Psoas muscle (tissue), 8 donors: ENCODE data around the gene PRICKLE1. TPM values are rescaled to one million over a fixed set of nuclear protein-coding genes. Genes with fewer than 3 reads are reported as not detected.

Experiments
- ATAC-seq, 4 donors: fragments of 200-7000 bp; cut with Tn5 transposase; one replicate each; pipeline ENCODE4 v1.9.1; 2020; ENCODE audit warnings: moderate library complexity in 3 of 4, mild to moderate bottlenecking in 2 of 4
- DNase-seq, 2 donors: peaks; one replicate each; pipeline ENCODE4 v3.0.0-alpha.2; 2020
- H3K27ac ChIP-seq: fragments of 200-600 bp; one replicate; pipeline ENCODE4 v1.8.0; 2022
- H3K27me3 ChIP-seq, 3 donors: fragments of 200-600 bp in 1 of 3; one replicate each; pipeline versions ENCODE4 v1.6.1 to v1.8.0; 2013 to 2022; ENCODE audit warnings: low read length in 2 of 3, mild to moderate bottlenecking in 2 of 3, moderate library complexity in 1 of 3; ENCODE audit not compliant: insufficient read depth in 3 of 3
- H3K36me3 ChIP-seq, 2 donors: fragments of 200-600 bp in 1 of 2; one replicate each; pipeline versions ENCODE4 v1.6.1 to v1.8.0; 2013 to 2022; ENCODE audit warnings: low read depth in 1 of 2, mild to moderate bottlenecking in 1 of 2, moderate library complexity in 1 of 2; ENCODE audit not compliant: insufficient read depth in 1 of 2
- H3K4me1 ChIP-seq: fragments of 200-600 bp; one replicate; pipeline ENCODE4 v1.8.0; 2022
- H3K4me3 ChIP-seq: fragments of 200-600 bp; one replicate; pipeline ENCODE4 v1.8.0; 2022; ENCODE audit warnings: mild to moderate bottlenecking
- H3K9me3 ChIP-seq: fragments of 200-600 bp; one replicate; pipeline ENCODE4 v1.8.0; 2022
- WGBS, 3 donors: extraction: QIAGEN DNeasy Blood & Tissue Kit; methylation state at CpG; one replicate each; pipeline versions ENCODE4 v1.1.6 to v1.1.7; 2013; 5-methylcytosine and 5-hydroxymethylcytosine counted together
- intact Hi-C, 2 donors: fragments of 100-400 bp; cut with DNase I; formaldehyde crosslinking; loops; one replicate each; pipeline versions ENCODE4 v1.11.0 to v1.14.2; 2022
- polyA plus RNA-seq, 3 donors: library from polyadenylated mRNA; stranded (reverse); fragments of 200-250 nt; gene quantifications; one replicate each; pipeline ENCODE4 v1.2.3, GENCODE V29; 2013
- total RNA-seq, 4 donors: library from RNA; stranded (reverse); fragmentation: NEBNext Ultra II Directional in 2 of 4; extraction: Animal tissue kit (Norgen Biotek cat#: 25700) in 2 of 4; gene quantifications; one replicate each; pipeline versions ENCODE4 v1.2.1 to v1.2.4, GENCODE V29; 2021 to 2023
- TF ChIP-seq, protein P1 (sequence below): fragments of 200-600 bp; IDR thresholded peaks from one replicate; pipeline ENCODE4 v1.8.0; 2022; ENCODE audit warnings: antibody characterized with exemption
- donor health status: healthy with polysubstance abuse.
- donor health status: DM: no; HTN: no; CAD: no; lungs with moderate emphysema.
- donor health status: Bipolar disorder and iron deficiency.
- donor health status: healthy.
- donor health status: DM: yes; HTN: yes; CAD: no.
- donor health status: DM: no; HTN: no; CAD: no.
- donor health status: DM: no; HTN: no; CAD: no.
- donor health status: DM: yes; HTN: yes; CAD: no.

Gene PRICKLE1
- total and polyA plus RNA-seq, 7 donors = 0.37 to 7.6 (median 1.7) TPM

DNA sequence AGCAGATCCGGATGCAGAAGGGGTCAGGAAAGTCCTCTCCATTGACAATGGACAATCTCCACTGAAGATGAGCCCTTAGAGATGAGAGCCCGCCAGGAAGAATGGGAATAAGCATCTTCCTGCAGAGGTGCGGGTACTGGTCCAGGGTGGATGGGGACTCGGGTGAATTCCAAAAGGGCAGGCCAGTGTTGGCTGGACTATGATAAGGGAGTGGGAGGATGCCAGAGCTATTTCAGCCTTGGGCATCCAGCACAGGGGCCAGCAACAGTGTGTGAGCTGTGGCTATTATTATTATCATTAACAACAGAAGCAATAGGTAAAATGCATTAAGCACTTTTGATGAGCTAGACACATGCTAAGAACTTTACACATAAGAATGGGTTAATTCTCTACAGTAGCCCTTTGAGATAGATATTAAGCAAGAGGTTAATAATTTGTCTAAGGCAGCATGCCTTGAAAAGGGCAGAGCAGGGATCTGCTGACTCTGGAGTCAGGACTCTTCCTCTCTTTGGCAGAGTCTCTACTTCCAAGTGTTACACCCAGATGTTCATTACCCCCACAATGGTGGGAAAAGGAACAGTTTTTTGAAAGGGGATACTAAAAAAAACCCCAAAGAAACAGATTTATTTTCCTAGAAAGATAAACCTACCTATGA is 55.2 kb downstream of the PRICKLE1 start:
- no peak overlapping the region for H3K4me3 ChIP-seq
- 86 to 89% (median 89%) methylated on average over 4 of the region's 4 CpGs for WGBS, 3 donors
- no peaks in the 10 kb centered on the region for H3K36me3 ChIP-seq
- no peak overlapping the region for H3K27ac ChIP-seq
- TF ChIP-seq, protein P1, sequence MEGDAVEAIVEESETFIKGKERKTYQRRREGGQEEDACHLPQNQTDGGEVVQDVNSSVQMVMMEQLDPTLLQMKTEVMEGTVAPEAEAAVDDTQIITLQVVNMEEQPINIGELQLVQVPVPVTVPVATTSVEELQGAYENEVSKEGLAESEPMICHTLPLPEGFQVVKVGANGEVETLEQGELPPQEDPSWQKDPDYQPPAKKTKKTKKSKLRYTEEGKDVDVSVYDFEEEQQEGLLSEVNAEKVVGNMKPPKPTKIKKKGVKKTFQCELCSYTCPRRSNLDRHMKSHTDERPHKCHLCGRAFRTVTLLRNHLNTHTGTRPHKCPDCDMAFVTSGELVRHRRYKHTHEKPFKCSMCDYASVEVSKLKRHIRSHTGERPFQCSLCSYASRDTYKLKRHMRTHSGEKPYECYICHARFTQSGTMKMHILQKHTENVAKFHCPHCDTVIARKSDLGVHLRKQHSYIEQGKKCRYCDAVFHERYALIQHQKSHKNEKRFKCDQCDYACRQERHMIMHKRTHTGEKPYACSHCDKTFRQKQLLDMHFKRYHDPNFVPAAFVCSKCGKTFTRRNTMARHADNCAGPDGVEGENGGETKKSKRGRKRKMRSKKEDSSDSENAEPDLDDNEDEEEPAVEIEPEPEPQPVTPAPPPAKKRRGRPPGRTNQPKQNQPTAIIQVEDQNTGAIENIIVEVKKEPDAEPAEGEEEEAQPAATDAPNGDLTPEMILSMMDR = no peak
- H3K9me3 ChIP-seq = no peaks in the 10 kb centered on the region
- intact Hi-C loops = no loop called here
- no peaks in the 10 kb centered on the region for H3K4me1 ChIP-seq
- ATAC-seq (no peak), DNase-seq (no peak)
- H3K27me3 ChIP-seq = no peaks in the 10 kb centered on the region

DNA sequence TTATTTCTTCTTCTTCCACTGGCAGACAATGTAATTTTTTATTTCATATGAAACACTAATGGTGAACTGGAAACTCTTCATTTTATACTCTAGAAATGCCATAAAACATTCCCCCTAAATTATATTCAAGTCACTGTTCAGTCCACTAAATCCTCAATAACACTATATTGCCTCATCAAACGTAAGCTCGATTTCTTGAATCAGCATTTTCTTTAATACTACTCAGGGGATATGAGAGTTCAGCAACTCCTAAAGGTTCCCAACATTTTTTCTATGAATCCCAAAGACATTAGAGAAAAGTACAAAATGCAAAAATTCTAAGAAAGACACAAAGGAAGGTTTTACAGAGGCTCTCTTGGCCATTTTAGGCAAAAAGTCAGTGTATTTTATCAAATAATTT is 59.3 kb downstream of the PRICKLE1 start:
- TF ChIP-seq, protein P1 = no peak
- no peak overlapping the region for H3K27ac ChIP-seq
- no peaks in the 10 kb centered on the region for H3K9me3 ChIP-seq
- H3K4me1 ChIP-seq = no peaks in the 10 kb centered on the region
- 83 to 88% (median 85%) methylated on average over 2 of the region's 2 CpGs for WGBS, 3 donors
- DNase-seq = no peak
- ATAC-seq = no peak
- no peaks in the 10 kb centered on the region for H3K36me3 ChIP-seq
- intact Hi-C loops = no loop called here
- no peaks in the 10 kb centered on the region for H3K27me3 ChIP-seq
- H3K4me3 ChIP-seq = no peak overlapping the region

DNA sequence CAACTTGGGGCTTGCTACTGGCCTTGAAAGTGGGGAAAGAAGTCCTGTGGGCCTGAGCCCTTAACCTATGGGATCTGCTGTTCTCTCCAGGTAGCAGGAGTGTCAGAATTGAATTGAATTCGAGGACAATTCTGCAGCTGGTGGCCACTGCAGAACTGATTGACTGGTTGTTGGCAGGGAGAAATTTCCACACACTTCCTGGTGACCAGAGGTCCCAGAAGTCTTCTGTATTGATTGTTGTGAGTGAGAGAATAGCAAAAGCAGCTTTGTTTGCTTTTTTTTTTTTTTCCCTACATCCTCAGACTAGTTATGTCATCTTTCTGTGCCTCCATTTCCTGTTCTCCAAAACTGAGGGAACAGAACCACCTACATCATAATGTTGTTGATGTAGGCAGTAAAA is 64.1 kb downstream of the PRICKLE1 start:
- no peaks in the 10 kb centered on the region for H3K4me1 ChIP-seq
- no peaks in the 10 kb centered on the region for H3K27me3 ChIP-seq
- no peaks in the 10 kb centered on the region for H3K36me3 ChIP-seq
- WGBS, 3 donors = 82 to 89% (median 84%) methylated on average over 1 of the region's 1 CpG
- no peak overlapping the region for H3K4me3 ChIP-seq
- ATAC-seq = no peak
- TF ChIP-seq, protein P1 = no peak
- no peaks in the 10 kb centered on the region for H3K9me3 ChIP-seq
- intact Hi-C loops = no loop called here
- H3K27ac ChIP-seq = no peak overlapping the region
- no peak for DNase-seq

GRCh38 chr12:42524716-42525115 is 64.8 kb downstream of the PRICKLE1 start:
- no peaks in the 10 kb centered on the region for H3K27me3 ChIP-seq
- DNase-seq = no peak
- H3K36me3 ChIP-seq = no peaks in the 10 kb centered on the region
- TF ChIP-seq, protein P1 = no peak
- 75 to 79% (median 78%) methylated on average over 5 of the region's 5 CpGs for WGBS, 3 donors
- H3K4me3 ChIP-seq = no peak overlapping the region
- H3K9me3 ChIP-seq = no peaks in the 10 kb centered on the region
- ATAC-seq = no peak
- no peak overlapping the region for H3K27ac ChIP-seq
- intact Hi-C loops = no loop called here
- no peaks in the 10 kb centered on the region for H3K4me1 ChIP-seq

- WGBS, 3 donors = 41 to 93% (median 88%) methylated on average over 2 of the region's 2 CpGs
- no peak overlapping the region for H3K4me3 ChIP-seq
- H3K27me3 ChIP-seq = no peaks in the 10 kb centered on the region
- H3K9me3 ChIP-seq = no peaks in the 10 kb centered on the region
- H3K36me3 ChIP-seq = no peaks in the 10 kb centered on the region
- ATAC-seq (no peak), DNase-seq (no peak)
- H3K4me1 ChIP-seq = no peaks in the 10 kb centered on the region
- TF ChIP-seq, protein P1 = no peak
- no peak overlapping the region for H3K27ac ChIP-seq
- intact Hi-C loops = no loop called here
These were observed 73.0 kb downstream of the PRICKLE1 start for GRCh38 chr12:42516573-42516972.
